HepG2 (cell line): ENCODE data around the gene ABI3BP. TPM values are rescaled to one million over a fixed set of nuclear protein-coding genes. Genes with fewer than 3 reads are reported as not detected.

Experiments used
- ATAC-seq: fragments of 200-7000 bp; cut with Tn5 transposase; 3 replicates; pipeline ENCODE4 v1.9.1; 2020; ENCODE audit warnings: mild to moderate bottlenecking, moderate library complexity
- BruUV-seq: library from RNA; stranded (reverse); fragments of 400-500 nt; replicated peaks from 2 replicates; lab custom pipeline; 2021; lab: Mats Ljungman, UMichigan
- CTCF ChIA-PET: fragments of 300-600 bp; formaldehyde crosslinking; extraction: SDS; loops from one replicate; lab custom pipeline; 2021; ENCODE audit warnings: low total read pairs, inconsistent platforms, low intra/inter-chr PET ratio; lab: Yijun Ruan, JAX
- POLR2A ChIA-PET: fragments of 350-600 bp; sonication (Branson Sonifier 250); formaldehyde crosslinking; loops from one replicate; lab custom pipeline; 2020; ENCODE audit warnings: antibody characterized with exemption, inconsistent platforms; lab: Yijun Ruan, JAX
- DNase-seq: peaks from one replicate; pipeline ENCODE4 v3.0.0-alpha.2; 2015; ENCODE audit warnings: low spot score
- FAIRE-seq: peaks from 3 replicates; lab custom pipeline; 2011; peaks lifted over from hg19 to GRCh38; lab: Jason Lieb, UNC
- H2AFZ ChIP-seq: one replicate; pipeline ENCODE4 v1.6.1; 2011; ENCODE audit warnings: low read length, inconsistent platforms
- H3K27ac ChIP-seq: fragments of 300-600 bp; 3 replicates; pipeline ENCODE4 v1.8.0; 2011; ENCODE audit warnings: mixed run types, mild to moderate bottlenecking, mixed read lengths, low read length, inconsistent platforms; ENCODE audit not compliant: insufficient read depth; ENCODE audit errors: extremely low read length
- H3K27me3 ChIP-seq, 2 experiments: fragments of 200-600 bp in 1 of 2; 2 replicates in 1 of 2; 3 replicates in 1 of 2; pipeline versions ENCODE4 v1.6.0 to v1.8.0; 2011; ENCODE audit warnings: low read length in 2 of 2, mild to moderate bottlenecking in 2 of 2, moderate library complexity in 2 of 2, inconsistent platforms in 1 of 2; ENCODE audit not compliant: insufficient read depth in 2 of 2, control insufficient read depth in 1 of 2
- H3K36me3 ChIP-seq, 2 experiments: fragments of 200-600 bp in 1 of 2; replicated peaks in 1 of 2; 2 replicates in 1 of 2; 3 replicates in 1 of 2; pipeline versions ENCODE4 v1.5.1 to v1.8.0; 2011; ENCODE audit warnings: low read length in 2 of 2, inconsistent platforms in 1 of 2; ENCODE audit not compliant: insufficient read depth in 2 of 2, control insufficient read depth in 1 of 2
- H3K4me1 ChIP-seq: 2 replicates; pipeline ENCODE4 v1.5.1; 2012; ENCODE audit warnings: low read length, inconsistent platforms; ENCODE audit not compliant: insufficient read depth
- H3K4me2 ChIP-seq: 2 replicates; pipeline ENCODE4 v1.6.0; 2011; ENCODE audit warnings: low read depth, low read length, inconsistent platforms
- H3K4me3 ChIP-seq, 3 experiments: fragments of 200-600 bp in 1 of 3; sonication (generic), shearing (Covaris generic) in 1 of 3; replicated peaks in 1 of 3; 2 replicates each; pipeline ENCODE4 v1.5.1; 2011 to 2016; ENCODE audit warnings: low read length in 3 of 3, inconsistent platforms in 2 of 3, low read depth in 2 of 3, mild to moderate bottlenecking in 2 of 3, control low read depth in 1 of 3, mixed read lengths in 1 of 3; ENCODE audit not compliant: insufficient read depth in 1 of 3
- H3K79me2 ChIP-seq: one replicate; pipeline ENCODE4 v1.6.1; 2011; ENCODE audit warnings: low read length, inconsistent platforms; ENCODE audit not compliant: insufficient read depth
- H3K9ac ChIP-seq: 2 replicates; pipeline ENCODE4 v1.6.0; 2011; ENCODE audit warnings: mild to moderate bottlenecking, low read depth, low read length, inconsistent platforms; ENCODE audit not compliant: insufficient read depth
- H3K9me3 ChIP-seq: 2 replicates; pipeline ENCODE4 v1.5.1; 2012; ENCODE audit warnings: mild to moderate bottlenecking, low read length
- H4K20me1 ChIP-seq: 2 replicates; pipeline ENCODE4 v1.6.0; 2011; ENCODE audit warnings: inconsistent platforms, mild to moderate bottlenecking, low read length, moderate library complexity; ENCODE audit not compliant: insufficient read depth
- ISL2 ChIP-seq: sonication (generic); formaldehyde crosslinking; IDR thresholded peaks from 2 replicates; pipeline ENCODE4 v1.5.0; 2020; ENCODE audit warnings: missing genetic modification reagents
- ISX ChIP-seq: sonication (generic); formaldehyde crosslinking; conservative IDR thresholded peaks from 2 replicates; pipeline ENCODE4 v1.5.0; 2020; ENCODE audit warnings: missing genetic modification reagents
- REPIN1 ChIP-seq: sonication (generic); formaldehyde crosslinking; IDR thresholded peaks from 2 replicates; pipeline ENCODE4 v1.8.0; 2022; ENCODE audit warnings: missing genetic modification reagents, low read depth, mild to moderate bottlenecking, borderline replicate concordance
- ZC3H13 ChIP-seq: sonication (generic); formaldehyde crosslinking; IDR thresholded peaks from 2 replicates; pipeline ENCODE4 v1.8.1; 2023; ENCODE audit warnings: mild to moderate bottlenecking, missing genetic modification reagents, moderate library complexity
- ZNF232 ChIP-seq: sonication (generic); formaldehyde crosslinking; IDR thresholded peaks from 2 replicates; pipeline ENCODE4 v1.4.0; 2020; ENCODE audit warnings: missing genetic modification reagents, borderline replicate concordance
- ZNF34 ChIP-seq: sonication (generic); formaldehyde crosslinking; IDR thresholded peaks from 2 replicates; pipeline ENCODE4 v1.4.0; 2020; ENCODE audit warnings: mild to moderate bottlenecking, missing genetic modification reagents, borderline replicate concordance
- ZNF674 ChIP-seq: sonication (generic); formaldehyde crosslinking; IDR thresholded peaks from 2 replicates; pipeline ENCODE4 v1.5.0; 2020; ENCODE audit warnings: low read depth, mild to moderate bottlenecking, missing genetic modification reagents
- WGBS: methylation state at CpG from one replicate; pipeline ENCODE4 v1.1.6; 2017; ENCODE audit warnings: low lambda C conversion rate; 5-methylcytosine and 5-hydroxymethylcytosine counted together
- in situ Hi-C: cut with HindIII; loops from 2 replicates; pipeline ENCODE4 v1.10.0; 2017; ENCODE audit warnings: low pct_unique_long_range_greater_than_20kb; ENCODE audit not compliant: extremely low pct_ligation_motif_present
- intact Hi-C: fragments of 100-400 bp; cut with micrococcal nuclease; formaldehyde crosslinking; loops from one replicate; pipeline ENCODE4 v1.10.0; 2022; ENCODE audit not compliant: unreplicated experiment
- polyA plus RNA-seq, 8 experiments: library from polyadenylated mRNA; depleted of rRNA in 3 of 8; stranded (reverse) in 7 of 8; unstranded in 1 of 8; fragments of >200 nt; fragmentation: Illumina TruSeq in 4 of 8; extraction: Trizol in 4 of 8; gene quantifications; 2 replicates each; pipeline versions ENCODE4 v1.2.1 to v1.2.3, GENCODE V29; 2011 to 2016; ENCODE audit warnings: low read depth in 4 of 8, missing spikeins in 1 of 8, mixed read lengths in 1 of 8; ENCODE audit not compliant: insufficient read depth in 1 of 8
- total RNA-seq, 5 experiments: library from RNA; depleted of rRNA; stranded (reverse); fragments of >200 nt; fragmentation: Illumina TruSeq; extraction: Trizol; gene quantifications; 2 replicates each; pipeline ENCODE4 v1.2.3, GENCODE V29; 2016; ENCODE audit warnings: low read depth in 1 of 5
- TF ChIP-seq, protein P1 (sequence below): IDR thresholded peaks from 2 replicates; pipeline ENCODE4 v1.6.1; 2018; ENCODE audit warnings: missing genetic modification reagents, mild to moderate bottlenecking, missing compliant biosample characterization
- TF ChIP-seq, protein P2 (sequence below): sonication (generic); formaldehyde crosslinking; IDR thresholded peaks from 2 replicates; pipeline ENCODE4 v1.4.0; 2020; ENCODE audit warnings: missing genetic modification reagents
- TF ChIP-seq, protein P3 (sequence below): IDR thresholded peaks from 2 replicates; pipeline ENCODE4 v1.6.1; 2016; ENCODE audit warnings: missing compliant biosample characterization, missing genetic modification reagents, borderline replicate concordance
- TF ChIP-seq, protein P4 (sequence below): IDR thresholded peaks from 2 replicates; pipeline ENCODE4 v1.6.1; 2016; ENCODE audit warnings: missing genetic modification reagents, missing compliant biosample characterization
- TF ChIP-seq, protein P5 (sequence below): sonication (generic); formaldehyde crosslinking; IDR thresholded peaks from 2 replicates; pipeline ENCODE4 v1.4.0; 2020; ENCODE audit warnings: missing genetic modification reagents, mild to moderate bottlenecking, borderline replicate concordance

The ABI3BP gene
- total and polyA plus RNA-seq, 2 of the 13 experiments (the other 11 are each of a cell fraction or from before 2014, with no cell fraction given) = not detected

DNA sequence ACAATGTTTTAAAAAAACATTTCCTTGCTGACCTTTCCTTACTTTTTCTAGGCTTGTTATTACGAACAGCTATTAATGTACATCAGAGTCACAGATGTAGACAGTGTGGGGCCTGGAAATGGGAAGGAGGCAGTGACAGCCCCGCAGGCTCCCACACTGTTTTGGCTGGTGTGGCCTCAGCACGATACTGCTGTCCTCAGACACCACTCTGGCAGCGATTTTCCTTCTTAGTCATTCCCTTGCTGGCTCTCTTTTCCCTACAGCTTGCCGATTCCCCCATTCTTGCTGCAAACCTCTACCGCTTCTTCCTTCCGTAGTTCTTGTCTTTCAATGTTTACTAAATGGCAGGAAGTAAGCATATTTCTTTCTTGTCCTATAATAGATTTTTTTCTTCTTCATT, 113.1 kb downstream of the ABI3BP start (continued):
- TF ChIP-seq, protein P1, sequence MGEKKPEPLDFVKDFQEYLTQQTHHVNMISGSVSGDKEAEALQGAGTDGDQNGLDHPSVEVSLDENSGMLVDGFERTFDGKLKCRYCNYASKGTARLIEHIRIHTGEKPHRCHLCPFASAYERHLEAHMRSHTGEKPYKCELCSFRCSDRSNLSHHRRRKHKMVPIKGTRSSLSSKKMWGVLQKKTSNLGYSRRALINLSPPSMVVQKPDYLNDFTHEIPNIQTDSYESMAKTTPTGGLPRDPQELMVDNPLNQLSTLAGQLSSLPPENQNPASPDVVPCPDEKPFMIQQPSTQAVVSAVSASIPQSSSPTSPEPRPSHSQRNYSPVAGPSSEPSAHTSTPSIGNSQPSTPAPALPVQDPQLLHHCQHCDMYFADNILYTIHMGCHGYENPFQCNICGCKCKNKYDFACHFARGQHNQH (CRISPR knock-in tag) = no peak
- TF ChIP-seq, protein P2, sequence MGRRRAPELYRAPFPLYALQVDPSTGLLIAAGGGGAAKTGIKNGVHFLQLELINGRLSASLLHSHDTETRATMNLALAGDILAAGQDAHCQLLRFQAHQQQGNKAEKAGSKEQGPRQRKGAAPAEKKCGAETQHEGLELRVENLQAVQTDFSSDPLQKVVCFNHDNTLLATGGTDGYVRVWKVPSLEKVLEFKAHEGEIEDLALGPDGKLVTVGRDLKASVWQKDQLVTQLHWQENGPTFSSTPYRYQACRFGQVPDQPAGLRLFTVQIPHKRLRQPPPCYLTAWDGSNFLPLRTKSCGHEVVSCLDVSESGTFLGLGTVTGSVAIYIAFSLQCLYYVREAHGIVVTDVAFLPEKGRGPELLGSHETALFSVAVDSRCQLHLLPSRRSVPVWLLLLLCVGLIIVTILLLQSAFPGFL (CRISPR knock-in tag) = no peak
- TF ChIP-seq ZC3H13 = no peak
- no peak for TF ChIP-seq REPIN1 (CRISPR knock-in tag)
- TF ChIP-seq, protein P3, sequence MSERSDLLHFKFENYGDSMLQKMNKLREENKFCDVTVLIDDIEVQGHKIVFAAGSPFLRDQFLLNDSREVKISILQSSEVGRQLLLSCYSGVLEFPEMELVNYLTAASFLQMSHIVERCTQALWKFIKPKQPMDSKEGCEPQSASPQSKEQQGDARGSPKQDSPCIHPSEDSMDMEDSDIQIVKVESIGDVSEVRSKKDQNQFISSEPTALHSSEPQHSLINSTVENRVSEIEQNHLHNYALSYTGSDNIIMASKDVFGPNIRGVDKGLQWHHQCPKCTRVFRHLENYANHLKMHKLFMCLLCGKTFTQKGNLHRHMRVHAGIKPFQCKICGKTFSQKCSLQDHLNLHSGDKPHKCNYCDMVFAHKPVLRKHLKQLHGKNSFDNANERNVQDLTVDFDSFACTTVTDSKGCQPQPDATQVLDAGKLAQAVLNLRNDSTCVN (CRISPR knock-in tag) = no peak

DNA sequence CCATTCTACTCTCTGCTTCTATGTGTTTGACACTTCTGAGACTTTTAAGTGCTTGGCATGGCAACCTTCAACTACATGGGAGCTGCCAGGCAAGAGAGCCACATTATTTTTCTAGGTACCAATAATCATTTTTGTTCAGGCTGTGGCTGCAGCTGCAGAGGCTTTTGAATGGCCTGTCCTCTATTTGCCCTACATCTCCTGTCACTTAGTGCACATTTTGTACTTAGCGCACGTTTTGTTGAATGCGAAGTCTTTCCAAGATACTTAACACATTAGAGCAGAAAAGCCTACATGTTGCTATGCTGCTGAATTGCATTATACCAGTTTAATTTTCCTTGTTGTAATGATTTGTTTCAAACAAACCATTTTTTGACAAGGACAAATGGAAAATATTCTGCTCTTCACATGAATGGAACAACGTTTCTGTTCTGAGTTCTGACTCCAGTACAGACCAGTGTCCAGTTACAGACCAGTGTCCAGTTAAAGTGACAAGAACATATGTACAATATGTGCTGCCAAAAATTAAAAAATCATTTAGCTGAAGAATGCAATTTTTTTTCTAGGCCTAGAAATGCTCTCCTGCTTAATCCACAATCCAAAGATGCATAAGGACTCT, 113.9 kb downstream of the ABI3BP start:
- no peak overlapping the region for H3K4me3 ChIP-seq
- no peak overlapping the region for H3K27ac ChIP-seq
- no peak for FAIRE-seq
- no peaks in the 10 kb centered on the region for H3K9me3 ChIP-seq
- in situ Hi-C loops (no loop called here), intact Hi-C loops (no loop called here)
- no peak overlapping the region for H3K9ac ChIP-seq
- H3K79me2 ChIP-seq = no peaks in the 10 kb centered on the region
- H3K36me3 ChIP-seq = no peaks in the 10 kb centered on the region
- TF ChIP-seq ISL2 (CRISPR knock-in tag) (no peak), ZNF674 (CRISPR knock-in tag) (no peak), ZNF232 (CRISPR knock-in tag) (no peak), ISX (CRISPR knock-in tag) (no peak), ZNF34 (CRISPR knock-in tag) (no peak)
- TF ChIP-seq, protein P4, sequence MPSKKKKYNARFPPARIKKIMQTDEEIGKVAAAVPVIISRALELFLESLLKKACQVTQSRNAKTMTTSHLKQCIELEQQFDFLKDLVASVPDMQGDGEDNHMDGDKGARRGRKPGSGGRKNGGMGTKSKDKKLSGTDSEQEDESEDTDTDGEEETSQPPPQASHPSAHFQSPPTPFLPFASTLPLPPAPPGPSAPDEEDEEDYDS = no peak
- TF ChIP-seq, protein P5, sequence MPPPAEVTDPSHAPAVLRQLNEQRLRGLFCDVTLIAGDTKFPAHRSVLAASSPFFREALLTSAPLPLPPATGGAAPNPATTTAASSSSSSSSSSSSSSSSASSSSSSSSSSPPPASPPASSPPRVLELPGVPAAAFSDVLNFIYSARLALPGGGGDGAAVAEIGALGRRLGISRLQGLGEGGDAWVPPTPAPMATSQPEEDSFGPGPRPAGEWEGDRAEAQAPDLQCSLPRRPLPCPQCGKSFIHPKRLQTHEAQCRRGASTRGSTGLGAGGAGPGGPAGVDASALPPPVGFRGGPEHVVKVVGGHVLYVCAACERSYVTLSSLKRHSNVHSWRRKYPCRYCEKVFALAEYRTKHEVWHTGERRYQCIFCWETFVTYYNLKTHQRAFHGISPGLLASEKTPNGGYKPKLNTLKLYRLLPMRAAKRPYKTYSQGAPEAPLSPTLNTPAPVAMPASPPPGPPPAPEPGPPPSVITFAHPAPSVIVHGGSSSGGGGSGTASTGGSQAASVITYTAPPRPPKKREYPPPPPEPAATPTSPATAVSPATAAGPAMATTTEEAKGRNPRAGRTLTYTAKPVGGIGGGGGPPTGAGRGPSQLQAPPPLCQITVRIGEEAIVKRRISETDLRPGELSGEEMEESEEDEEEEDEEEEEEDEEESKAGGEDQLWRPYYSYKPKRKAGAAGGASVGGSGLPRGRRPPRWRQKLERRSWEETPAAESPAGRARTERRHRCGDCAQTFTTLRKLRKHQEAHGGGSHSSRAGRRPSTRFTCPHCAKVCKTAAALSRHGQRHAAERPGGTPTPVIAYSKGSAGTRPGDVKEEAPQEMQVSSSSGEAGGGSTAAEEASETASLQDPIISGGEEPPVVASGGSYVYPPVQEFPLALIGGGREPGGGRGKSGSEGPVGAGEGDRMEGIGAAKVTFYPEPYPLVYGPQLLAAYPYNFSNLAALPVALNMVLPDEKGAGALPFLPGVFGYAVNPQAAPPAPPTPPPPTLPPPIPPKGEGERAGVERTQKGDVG (CRISPR knock-in tag) = no peak
- no peak overlapping the region for H2AFZ ChIP-seq
- no peak for DNase-seq
- no peaks in the 10 kb centered on the region for H3K4me1 ChIP-seq
- no peaks in the 10 kb centered on the region for H4K20me1 ChIP-seq
- no peak overlapping the region for H3K4me2 ChIP-seq
- 40% methylated on average over 4 of the region's 4 CpGs for WGBS
- POLR2A ChIA-PET = no interaction called here
- CTCF ChIA-PET = no interaction called here
- no TSS peak for BruUV-seq
- no peaks in the 10 kb centered on the region; a peak in 1 of 5 replicates for H3K27me3 ChIP-seq
- no peak for ATAC-seq
